Stimulated activated CD8-positive, alpha-beta memory T cell treated with anti-CD3 and anti-CD28 coated beads, Interleukin-7, amount 100 ng/mL, for 4 hours (primary cell): ENCODE measurements around the gene CHSY1.

Experiments
- DNase-seq, 2 donors: peaks; one replicate each; pipeline ENCODE4 v3.0.0-alpha.2; 2020; ENCODE audit warnings: low read depth in 2 of 2

Gene CHSY1

GRCh38 chr15:101151288-101151687 is 100.6 kb downstream of the CHSY1 start:
- DNase-seq = no peak

DNA sequence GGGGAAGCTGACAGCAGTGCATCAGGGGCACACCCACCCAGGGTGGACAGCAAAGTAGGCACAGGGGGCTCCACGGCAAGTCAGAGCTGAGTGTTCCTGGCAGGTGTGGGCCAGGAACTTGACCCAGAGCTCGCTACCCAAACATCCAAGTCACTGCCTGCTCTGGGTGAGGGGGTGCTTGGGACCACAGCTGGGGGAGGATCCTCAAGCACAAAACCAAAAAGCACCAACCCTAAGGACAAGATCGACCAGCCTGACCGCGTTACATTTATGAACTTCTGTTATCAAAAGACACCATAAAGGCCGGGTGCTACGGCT is 101.2 kb downstream of the CHSY1 start:
- no peak for DNase-seq

DNA sequence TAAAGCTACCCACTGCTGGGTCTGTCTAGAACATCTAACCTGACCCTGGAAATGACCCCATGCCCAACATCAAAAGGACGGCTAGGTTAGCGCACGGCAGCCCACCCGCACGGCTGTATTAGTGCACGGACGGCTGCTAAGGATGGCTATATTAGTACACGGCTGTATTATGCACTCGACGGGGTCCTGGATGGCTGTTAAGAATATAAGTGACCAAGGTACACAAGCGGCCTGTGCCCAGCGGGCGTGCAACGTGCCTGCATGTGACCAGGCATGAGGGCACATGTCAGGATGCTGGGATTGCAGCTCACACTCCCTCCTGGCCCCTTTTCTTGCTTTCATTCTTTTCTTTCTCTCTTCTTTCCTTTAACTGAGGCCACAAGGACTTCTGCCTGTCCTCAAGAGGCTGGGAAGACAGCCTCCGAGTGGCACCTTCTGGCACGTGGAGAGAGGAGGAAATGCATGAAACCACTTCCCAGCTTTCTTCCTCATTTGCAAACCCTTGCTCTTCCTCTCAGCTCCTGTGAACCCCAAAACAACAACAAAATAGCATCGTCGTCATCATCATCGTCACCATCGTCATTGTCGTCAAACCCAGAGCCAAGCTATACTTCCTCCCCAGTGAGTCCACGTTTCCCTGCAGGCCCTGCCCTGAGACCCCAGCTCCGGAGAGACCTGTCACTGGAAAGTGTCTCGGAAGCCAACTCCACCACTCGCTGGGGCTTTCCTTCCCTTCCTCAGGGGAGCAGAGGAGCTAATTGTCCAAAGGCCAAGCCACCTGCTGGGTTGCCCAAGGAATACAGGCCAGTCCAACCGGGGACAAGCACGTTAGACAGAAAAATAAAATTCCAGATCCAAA is 101.8 kb downstream of the CHSY1 start:
- DNase-seq = no peak

- no peak for DNase-seq
These were observed 102.8 kb downstream of the CHSY1 start for GRCh38 chr15:101148881-101149664.

DNA sequence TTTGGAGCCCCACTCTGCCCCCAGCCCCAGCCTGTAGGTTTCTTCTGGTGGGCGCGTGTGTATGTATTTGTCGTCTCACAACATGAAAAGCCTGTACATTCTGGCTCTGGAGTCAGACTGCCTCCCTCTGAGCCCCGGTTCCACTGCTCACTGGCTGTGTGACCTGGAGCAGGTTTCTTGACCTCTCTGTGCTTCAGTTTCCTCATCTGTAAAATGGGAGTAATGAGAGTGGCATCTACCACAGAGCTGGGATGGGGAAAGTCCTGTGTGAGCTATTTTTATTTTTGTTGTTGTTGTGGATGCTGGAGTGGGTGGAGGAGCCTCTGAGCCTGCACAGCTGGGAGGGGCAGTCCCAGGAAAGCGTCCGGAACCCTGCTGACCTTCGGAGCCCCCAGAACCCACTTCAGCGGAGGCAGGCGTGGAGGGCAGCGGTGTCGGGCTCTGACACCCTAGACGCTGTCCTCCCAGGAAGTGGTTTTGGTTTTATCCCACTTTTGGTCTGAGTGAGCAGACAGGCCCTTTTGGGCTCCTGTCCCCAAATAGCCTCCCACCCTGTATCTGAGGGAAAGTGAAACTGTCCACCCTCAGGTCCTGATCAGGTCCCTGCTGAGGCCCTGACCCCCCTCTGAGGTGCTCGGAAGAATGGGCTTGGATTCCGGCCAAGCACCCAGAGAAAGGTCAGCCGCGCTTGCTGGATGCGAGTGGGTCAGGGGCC is 103.5 kb downstream of the CHSY1 start:
- no peak for DNase-seq

GRCh38 chr15:101147181-101147580 is 104.7 kb downstream of the CHSY1 start:
- no peak for DNase-seq

DNA sequence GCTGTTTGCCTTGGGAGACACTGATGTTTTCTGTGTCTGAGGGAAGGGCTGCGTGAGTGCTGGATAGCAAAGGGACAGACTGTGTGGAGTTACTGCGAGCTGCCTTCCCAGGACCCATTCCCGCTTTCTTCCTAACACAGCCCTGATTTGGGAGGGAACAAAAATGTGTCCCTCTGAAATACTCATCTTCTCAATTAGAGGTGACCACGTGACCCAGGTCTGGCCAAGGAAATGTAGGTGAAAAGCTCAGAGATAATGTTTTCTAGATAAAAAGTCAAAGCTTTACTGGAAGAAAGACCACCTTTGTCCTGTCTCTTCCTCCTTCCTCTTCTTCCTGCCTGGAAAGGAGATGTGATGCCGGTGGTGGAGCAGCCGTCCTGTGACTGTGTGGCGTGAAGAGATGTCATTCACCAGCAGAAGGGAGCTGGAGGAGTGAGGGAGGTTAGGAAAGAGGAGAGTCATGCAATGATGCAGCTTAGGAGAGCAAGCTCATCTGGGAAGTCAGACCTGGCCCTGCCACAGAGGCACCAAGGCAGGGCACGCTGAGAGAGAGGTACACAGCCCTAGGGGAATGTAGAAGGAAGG is 105.6 kb downstream of the CHSY1 start:
- no peak for DNase-seq

- no peak for DNase-seq
These were observed 106.5 kb downstream of the CHSY1 start for GRCh38 chr15:101145362-101145761.

DNA sequence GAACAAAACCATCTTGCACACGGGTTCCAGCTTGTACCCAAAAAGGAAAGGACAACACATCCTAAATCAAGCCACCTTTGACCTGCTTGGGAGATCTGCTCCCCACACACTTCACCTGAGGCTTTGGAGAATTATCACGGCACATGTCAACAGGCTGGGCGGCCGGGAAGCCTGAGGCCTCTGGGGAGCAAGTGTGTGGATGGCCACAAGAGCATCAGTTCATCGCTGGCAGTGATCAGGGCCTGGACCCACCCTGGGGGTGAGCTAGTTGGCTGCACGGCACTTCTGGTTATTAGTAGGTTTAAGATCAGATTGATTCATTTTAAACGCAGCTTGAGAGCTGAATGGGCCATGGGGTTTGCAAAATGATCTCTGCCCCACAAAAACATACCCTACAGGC is 108.5 kb downstream of the CHSY1 start:
- no peak for DNase-seq

DNA sequence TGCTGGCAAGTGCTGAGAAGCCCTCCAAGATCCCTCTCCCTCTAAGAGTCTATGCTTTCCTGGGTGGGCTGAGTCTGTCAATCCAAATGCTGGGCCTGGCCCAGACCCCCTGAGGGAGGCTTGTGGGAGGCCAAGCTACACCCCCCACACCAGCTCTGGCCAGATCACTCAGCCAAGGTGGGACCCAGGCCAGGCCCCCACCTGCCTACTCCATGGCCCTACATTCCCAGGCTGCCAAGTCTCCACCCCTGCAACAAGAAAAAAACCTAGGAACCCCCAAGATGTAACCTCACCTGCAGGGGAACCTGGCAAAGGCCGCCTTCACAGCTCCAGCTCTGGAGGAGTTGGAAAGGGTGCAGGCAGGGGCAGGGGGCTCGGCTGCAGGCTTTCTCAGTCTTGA is 109.1 kb downstream of the CHSY1 start:
- DNase-seq = no peak

DNA sequence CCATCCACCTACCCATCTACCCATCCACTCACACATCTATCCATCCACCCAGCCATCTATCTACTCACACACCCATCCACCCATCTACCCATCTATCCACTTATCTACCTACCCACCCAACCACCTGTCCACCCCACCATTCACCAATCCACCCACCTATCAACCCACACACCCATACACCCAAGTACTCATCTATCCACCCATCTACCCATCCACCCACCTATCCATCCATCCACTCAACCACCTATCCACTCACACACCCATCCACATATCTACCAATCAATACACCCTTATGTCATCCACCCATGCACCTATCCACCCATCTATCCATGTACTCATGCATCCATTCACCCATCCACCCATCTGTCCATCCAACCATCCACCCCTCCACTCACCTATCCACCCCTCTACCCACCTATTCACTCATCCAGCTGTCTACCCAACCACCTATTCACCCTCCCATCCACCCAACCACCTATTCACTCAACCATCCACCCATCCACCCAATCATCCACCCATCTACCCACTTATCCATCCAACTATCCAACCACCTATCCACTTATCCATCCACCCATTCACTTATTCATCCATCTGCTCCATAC is 109.8 kb downstream of the CHSY1 start:
- DNase-seq = no peak

DNA sequence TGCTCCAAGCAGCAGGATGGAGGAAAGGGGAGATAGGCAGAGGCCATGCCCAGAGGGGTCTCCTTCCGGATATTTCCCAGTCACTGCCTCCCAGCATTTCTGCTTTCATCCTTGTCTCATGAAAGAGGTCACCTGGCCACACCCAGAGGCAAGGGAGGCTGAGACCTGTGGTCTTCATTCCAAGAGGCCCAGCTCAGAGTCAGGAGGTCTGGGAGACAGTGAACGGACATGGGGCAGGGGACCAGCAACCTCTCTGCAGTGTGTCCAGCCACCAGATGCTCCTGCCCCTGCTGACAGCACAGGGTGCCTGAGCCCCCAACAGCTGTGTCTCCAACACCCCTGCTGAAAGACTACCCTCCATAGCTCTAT is 111.2 kb downstream of the CHSY1 start:
- no peak for DNase-seq

DNA sequence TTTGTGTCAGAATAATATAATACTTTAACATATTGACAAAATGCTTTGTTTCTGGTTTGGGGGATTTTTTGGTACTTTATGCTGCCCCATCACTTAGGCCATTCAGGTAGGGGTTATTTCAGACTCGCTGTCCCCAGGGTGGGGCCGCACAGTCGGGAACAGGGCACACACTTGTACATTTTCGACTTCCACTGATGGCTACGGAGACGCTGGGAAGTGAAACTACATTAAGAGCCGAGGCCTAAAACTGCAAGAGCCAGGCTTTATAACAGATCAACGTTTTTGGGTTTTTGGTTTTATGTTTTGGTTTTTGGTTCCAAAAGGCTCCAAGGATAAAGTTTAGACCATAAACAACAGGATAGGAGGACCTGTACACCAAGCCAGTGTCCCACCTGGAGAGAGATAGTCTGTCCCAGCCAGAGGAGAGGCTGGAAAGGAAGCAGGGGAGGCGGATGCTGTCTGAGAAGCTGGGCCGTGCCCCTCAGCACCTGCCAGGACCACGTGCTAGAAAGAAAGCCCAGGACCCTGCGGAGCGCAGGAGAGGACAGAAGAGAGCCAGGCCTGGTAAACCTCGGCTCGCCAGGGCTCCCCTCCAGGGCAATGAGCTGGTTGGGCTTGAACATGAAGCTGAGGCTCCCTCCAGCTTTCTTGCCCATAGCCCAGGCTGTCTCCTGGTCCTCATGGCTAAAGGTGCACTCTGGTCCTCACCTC is 111.7 kb downstream of the CHSY1 start:
- no peak for DNase-seq

GRCh38 chr15:101138913-101139880 is 112.7 kb downstream of the CHSY1 start:
- no peak for DNase-seq

- no peak for DNase-seq
These were observed 113.7 kb downstream of the CHSY1 start for GRCh38 chr15:101138086-101138660.

DNA sequence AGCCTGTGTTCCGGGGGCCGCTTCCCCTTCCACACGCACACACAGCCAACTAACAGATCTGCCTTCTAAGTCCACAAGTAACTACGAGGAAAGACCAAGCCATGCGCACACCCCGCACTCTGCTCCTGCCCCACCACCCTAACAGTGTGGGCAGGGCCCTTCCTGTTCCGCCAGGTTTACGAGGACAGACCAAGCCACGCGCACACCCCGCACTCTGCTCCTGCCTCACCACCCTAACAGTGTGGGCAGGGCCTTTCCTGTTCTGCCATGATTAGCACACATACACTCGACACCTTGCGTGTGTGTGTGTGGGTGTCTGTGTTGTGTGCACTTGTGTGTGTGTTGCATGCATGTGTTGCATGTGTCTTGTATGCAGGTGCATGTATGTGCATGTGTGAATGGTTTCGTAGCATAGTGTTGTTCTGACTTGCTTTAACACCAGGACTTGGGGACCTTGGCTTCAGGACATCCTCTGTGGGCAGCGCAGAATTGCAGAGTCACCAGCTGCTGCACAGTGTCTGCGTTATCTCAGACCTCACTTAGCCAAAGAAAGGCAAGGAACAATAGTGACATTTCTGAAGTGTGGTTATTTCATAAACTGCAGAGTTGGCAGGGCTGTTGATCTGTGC is 114.4 kb downstream of the CHSY1 start:
- no peak for DNase-seq

- DNase-seq = no peak
These were observed 115.2 kb downstream of the CHSY1 start for GRCh38 chr15:101136381-101137268.

DNA sequence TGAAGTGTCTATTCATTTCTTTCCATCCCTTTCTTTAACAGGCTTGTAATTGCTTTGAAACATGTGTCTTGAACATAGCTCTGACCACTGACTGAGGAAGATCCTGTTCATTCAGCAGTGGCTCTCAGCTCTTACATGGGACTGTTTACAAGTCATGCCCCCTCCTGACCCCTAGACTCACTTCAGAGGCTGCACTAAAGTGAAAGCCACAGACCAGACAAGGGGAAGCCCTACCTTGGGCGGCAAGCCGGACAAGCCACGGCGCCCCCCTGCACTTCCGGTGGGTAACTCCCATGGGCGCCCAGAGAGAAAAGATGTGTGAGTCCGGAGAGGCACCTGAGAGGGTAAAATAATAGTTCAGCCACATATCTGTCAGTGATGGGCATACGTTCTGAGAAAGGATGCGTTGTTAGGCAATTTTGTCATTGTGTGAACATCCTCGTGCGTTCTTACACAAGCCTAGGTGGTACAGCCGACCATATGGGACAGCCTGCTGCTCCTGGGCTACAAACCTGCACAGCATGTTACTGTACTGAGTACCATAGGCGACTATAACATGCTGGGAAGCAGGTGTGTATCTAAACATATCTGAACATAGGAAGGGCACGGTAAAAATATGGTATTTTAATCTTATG is 116.2 kb downstream of the CHSY1 start:
- no peak for DNase-seq
